ENCODE results near the gene LRRC17.
"Not testable (repeated sequence)": the region's sequence is repeated elsewhere in the genome, so short reads cannot be mapped to it uniquely, and the experiment has no call there.

LRRC17 gene

DNA sequence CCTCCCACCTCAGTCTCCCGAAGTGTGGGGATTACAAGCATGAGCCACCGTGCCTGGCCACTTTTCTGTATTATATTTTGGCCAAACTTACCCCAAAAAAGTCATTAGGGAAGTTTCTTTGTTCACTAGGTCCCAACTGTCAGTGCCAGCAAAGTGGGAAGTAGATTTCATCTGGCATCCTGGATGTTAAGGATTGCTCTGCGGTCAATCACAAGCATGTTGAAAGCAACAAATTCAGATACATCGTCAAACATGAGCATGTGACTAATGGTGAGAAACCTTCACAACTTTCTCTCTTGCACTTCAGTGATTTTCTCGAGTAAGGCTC is 14.3 kb upstream of the LRRC17 start:
- no peaks in the 10 kb centered on the region for H3K4me1 ChIP-seq (ENCODE audit: insufficient read depth, low read length)
- no peak overlapping the region for H3K9ac ChIP-seq (ENCODE audit: low read depth, low read length)
- H3K27me3 ChIP-seq (ENCODE audit: insufficient read depth, low read length): no peaks in the 10 kb centered on the region
- 92% methylated on average over 4 of the region's 5 CpGs for whole genome bisulfite sequencing
- H3K36me3 ChIP-seq (ENCODE audit: insufficient read depth, low read length): no peaks in the 10 kb centered on the region
- H3K9me3 ChIP-seq (ENCODE audit: insufficient read depth, low read depth, low read length): no peaks in the 10 kb centered on the region
- no peak overlapping the region for H3K27ac ChIP-seq (ENCODE audit: low read depth, low read length)
- H3K4me3 ChIP-seq (ENCODE audit: low read length): no peak overlapping the region

GRCh38 chr7:102902052-102902451 is 10.7 kb upstream of the LRRC17 start:
- H3K4me3 ChIP-seq (ENCODE audit: low read length); H3K4me1 ChIP-seq (ENCODE audit: insufficient read depth, low read length); H3K36me3 ChIP-seq (ENCODE audit: insufficient read depth, low read length); H3K9ac ChIP-seq (ENCODE audit: low read depth, low read length); H3K27me3 ChIP-seq (ENCODE audit: insufficient read depth, low read length); H3K27ac ChIP-seq (ENCODE audit: low read depth, low read length); H3K9me3 ChIP-seq (ENCODE audit: insufficient read depth, low read depth, low read length): not testable (repeated sequence)
- WGBS: 99% methylated on average over 2 of the region's 2 CpGs

GRCh38 chr7:102903576-102903975 is 9.2 kb upstream of the LRRC17 start:
- not testable (repeated sequence) for H3K27ac ChIP-seq (ENCODE audit: low read depth, low read length); H3K36me3 ChIP-seq (ENCODE audit: insufficient read depth, low read length); H3K4me3 ChIP-seq (ENCODE audit: low read length); H3K27me3 ChIP-seq (ENCODE audit: insufficient read depth, low read length); H3K9ac ChIP-seq (ENCODE audit: low read depth, low read length); H3K4me1 ChIP-seq (ENCODE audit: insufficient read depth, low read length); H3K9me3 ChIP-seq (ENCODE audit: insufficient read depth, low read depth, low read length)
- WGBS: no CpG with 5 or more reads among the region's 1 CpG

- Histone ChIP-seq H3K9me3 (ENCODE audit: insufficient read depth, low read depth, low read length) (no peaks in the 10 kb centered on the region), H3K4me3 (ENCODE audit: low read length) (no peak overlapping the region), H3K36me3 (ENCODE audit: insufficient read depth, low read length) (no peaks in the 10 kb centered on the region), H3K27me3 (ENCODE audit: insufficient read depth, low read length) (no peaks in the 10 kb centered on the region), H3K27ac (ENCODE audit: low read depth, low read length) (no peak overlapping the region), H3K4me1 (ENCODE audit: insufficient read depth, low read length) (peaks cover 10% of the 10 kb centered on the region), H3K9ac (ENCODE audit: low read depth, low read length) (no peak overlapping the region)
Measured at GRCh38 chr7:102908676-102909075, 4.1 kb upstream of the LRRC17 start.

DNA sequence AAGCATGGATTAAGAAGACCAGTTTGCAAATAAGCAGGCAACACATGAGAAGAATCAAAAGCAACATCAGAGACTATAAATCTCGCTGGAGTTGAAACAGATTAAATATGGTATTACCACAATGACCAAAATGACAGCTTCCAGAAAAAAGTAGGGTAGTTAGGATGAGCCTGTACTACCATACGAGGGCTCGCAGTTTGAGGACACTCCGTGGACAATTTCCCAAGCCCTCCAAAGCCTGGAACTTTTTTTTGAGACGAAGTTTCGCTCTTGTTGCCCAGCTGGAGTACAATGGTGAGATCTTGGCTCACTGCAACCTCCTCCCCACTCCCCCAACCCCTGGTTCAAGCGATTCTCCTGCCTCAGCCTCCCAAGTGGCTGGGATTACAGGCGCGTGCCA is 1.0 kb downstream of the LRRC17 start:
- no peak overlapping the region for H3K9ac ChIP-seq (ENCODE audit: low read depth, low read length)
- H3K4me3 ChIP-seq (ENCODE audit: low read length): no peak overlapping the region; the same call in 1 of the 2 replicates
- WGBS: 94% methylated on average over 9 of the region's 9 CpGs

DNA sequence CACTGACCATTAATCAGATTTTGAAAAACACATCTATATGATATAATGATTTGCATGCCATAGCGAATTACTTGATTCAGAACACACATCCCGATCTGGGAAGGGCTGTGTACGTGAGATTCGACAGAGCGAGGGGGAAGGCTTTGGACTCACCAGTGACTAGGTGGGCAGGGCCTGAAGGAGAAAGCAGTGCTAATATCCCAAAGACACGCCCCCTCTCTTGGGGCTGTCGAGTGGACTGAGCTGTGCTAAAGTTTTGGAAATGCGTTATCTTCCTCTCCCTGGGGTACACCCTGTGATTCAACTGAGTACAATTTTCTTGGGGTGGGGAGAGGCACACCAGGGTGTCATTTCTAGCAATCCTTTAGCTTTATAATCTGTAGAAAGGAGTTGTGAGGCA is 1.8 kb downstream of the LRRC17 start:
- no peaks in the 10 kb centered on the region for H3K9me3 ChIP-seq (ENCODE audit: insufficient read depth, low read depth, low read length)
- H3K4me1 ChIP-seq (ENCODE audit: insufficient read depth, low read length): peaks cover 34% of the 10 kb centered on the region
- H3K27ac ChIP-seq (ENCODE audit: low read depth, low read length): no peak overlapping the region
- 74% methylated on average over 8 of the region's 8 CpGs for WGBS
- H3K4me3 ChIP-seq (ENCODE audit: low read length): no peak overlapping the region
- no peak overlapping the region for H3K9ac ChIP-seq (ENCODE audit: low read depth, low read length)
- H3K36me3 ChIP-seq (ENCODE audit: insufficient read depth, low read length): no peaks in the 10 kb centered on the region
- H3K27me3 ChIP-seq (ENCODE audit: insufficient read depth, low read length): no peaks in the 10 kb centered on the region

More for the DNA sequence above, 1.0 kb downstream of the LRRC17 start:
- H3K4me1 ChIP-seq (ENCODE audit: insufficient read depth, low read length): peaks cover 34% of the 10 kb centered on the region
- no peaks in the 10 kb centered on the region for H3K9me3 ChIP-seq (ENCODE audit: insufficient read depth, low read depth, low read length)
- H3K36me3 ChIP-seq (ENCODE audit: insufficient read depth, low read length): no peaks in the 10 kb centered on the region
- no peaks in the 10 kb centered on the region for H3K27me3 ChIP-seq (ENCODE audit: insufficient read depth, low read length)
- H3K27ac ChIP-seq (ENCODE audit: low read depth, low read length): no peak overlapping the region

DNA sequence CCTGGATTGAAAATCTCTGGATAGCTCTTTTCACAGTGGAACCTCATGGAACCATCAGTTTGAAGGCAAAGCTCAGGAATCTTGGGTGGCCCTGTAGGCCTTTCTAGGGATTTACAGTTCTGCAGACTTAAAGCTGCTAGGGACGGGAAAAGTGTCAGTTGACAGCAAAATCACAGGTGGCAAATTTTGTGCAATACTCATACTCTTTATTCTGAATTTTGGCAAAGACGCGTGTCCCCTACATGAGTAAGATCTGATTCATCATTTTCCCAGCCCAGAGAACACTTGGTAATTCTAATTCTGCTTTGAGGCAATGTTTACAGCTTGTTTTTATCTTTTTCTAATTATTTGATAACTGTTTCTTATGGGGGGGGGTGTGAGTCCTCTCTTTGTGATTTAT is 3.6 kb downstream of the LRRC17 start:
- no peaks in the 10 kb centered on the region for H3K27me3 ChIP-seq (ENCODE audit: insufficient read depth, low read length)
- H3K4me1 ChIP-seq (ENCODE audit: insufficient read depth, low read length): peaks cover 34% of the 10 kb centered on the region
- no peaks in the 10 kb centered on the region for H3K36me3 ChIP-seq (ENCODE audit: insufficient read depth, low read length)
- H3K9me3 ChIP-seq (ENCODE audit: insufficient read depth, low read depth, low read length): no peaks in the 10 kb centered on the region
- H3K9ac ChIP-seq (ENCODE audit: low read depth, low read length): no peak overlapping the region
- 92% methylated on average over 3 of the region's 3 CpGs for WGBS
- H3K27ac ChIP-seq (ENCODE audit: low read depth, low read length): no peak overlapping the region
- H3K4me3 ChIP-seq (ENCODE audit: low read length): no peak overlapping the region

- Histone ChIP-seq H3K27me3 (ENCODE audit: insufficient read depth, low read length) (no peaks in the 10 kb centered on the region), H3K4me3 (ENCODE audit: low read length) (no peak overlapping the region), H3K9me3 (ENCODE audit: insufficient read depth, low read depth, low read length) (no peaks in the 10 kb centered on the region), H3K4me1 (ENCODE audit: insufficient read depth, low read length) (peaks cover 34% of the 10 kb centered on the region), H3K9ac (ENCODE audit: low read depth, low read length) (no peak overlapping the region), H3K36me3 (ENCODE audit: insufficient read depth, low read length) (no peaks in the 10 kb centered on the region), H3K27ac (ENCODE audit: low read depth, low read length) (no peak overlapping the region)
Measured at GRCh38 chr7:102916881-102917280, 4.1 kb downstream of the LRRC17 start.

DNA sequence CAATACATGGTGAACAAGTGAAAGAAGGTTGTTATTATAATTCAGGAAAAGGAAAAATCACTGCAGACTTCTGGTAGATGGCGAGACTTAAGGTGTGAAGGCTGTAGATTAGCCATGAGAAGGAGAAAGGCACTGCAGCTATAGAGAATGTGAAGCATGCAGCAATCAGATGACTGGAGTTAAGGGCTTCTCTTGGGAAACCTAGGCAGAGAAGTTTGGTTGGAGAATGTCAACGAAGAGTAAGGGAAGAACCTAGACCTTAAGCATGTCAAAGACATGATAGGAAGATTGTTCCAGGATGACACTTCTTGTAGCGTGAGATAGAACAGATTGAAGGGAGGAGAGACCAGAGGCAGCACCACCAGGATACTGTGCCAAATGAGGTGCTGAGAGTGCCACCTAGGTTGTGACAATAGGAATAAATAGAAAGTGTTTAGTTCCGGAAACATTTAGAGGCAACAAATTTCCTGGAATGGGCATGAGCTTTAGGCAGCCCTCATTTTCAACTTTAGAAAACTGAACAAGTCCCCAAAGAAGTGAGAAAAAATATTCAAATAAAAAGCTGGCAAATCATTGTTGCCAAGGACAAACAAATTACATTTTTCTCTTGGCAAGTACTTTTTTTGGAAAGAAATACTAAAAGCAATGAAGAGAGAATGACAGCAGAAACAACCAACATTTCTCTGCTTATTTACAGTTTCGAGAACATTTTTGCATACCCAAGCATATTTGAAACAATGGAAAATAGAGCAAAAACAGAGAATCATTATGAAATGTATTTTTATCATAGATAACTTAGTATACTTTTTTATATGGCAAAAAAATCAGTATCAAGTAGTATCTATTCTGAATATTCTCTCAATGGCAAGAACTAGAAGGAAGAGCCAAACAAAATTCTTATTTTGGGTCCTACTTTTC is 4.9 kb downstream of the LRRC17 start:
- no peaks in the 10 kb centered on the region for H3K9me3 ChIP-seq (ENCODE audit: insufficient read depth, low read depth, low read length)
- WGBS: 83% methylated on average over 4 of the region's 5 CpGs
- no peaks in the 10 kb centered on the region for H3K27me3 ChIP-seq (ENCODE audit: insufficient read depth, low read length)
- no peak overlapping the region for H3K27ac ChIP-seq (ENCODE audit: low read depth, low read length)
- no peaks in the 10 kb centered on the region for H3K36me3 ChIP-seq (ENCODE audit: insufficient read depth, low read length)
- H3K9ac ChIP-seq (ENCODE audit: low read depth, low read length): no peak overlapping the region
- H3K4me1 ChIP-seq (ENCODE audit: insufficient read depth, low read length): peaks cover 33% of the 10 kb centered on the region
- no peak overlapping the region for H3K4me3 ChIP-seq (ENCODE audit: low read length)

GRCh38 chr7:102918845-102919244 is 6.0 kb downstream of the LRRC17 start:
- H3K9me3 ChIP-seq (ENCODE audit: insufficient read depth, low read depth, low read length): no peaks in the 10 kb centered on the region
- H3K9ac ChIP-seq (ENCODE audit: low read depth, low read length): no peak overlapping the region
- H3K36me3 ChIP-seq (ENCODE audit: insufficient read depth, low read length): no peaks in the 10 kb centered on the region
- H3K4me1 ChIP-seq (ENCODE audit: insufficient read depth, low read length): peaks cover 22% of the 10 kb centered on the region
- WGBS: 78% methylated on average over 1 of the region's 1 CpG
- no peak overlapping the region for H3K27ac ChIP-seq (ENCODE audit: low read depth, low read length)
- no peak overlapping the region for H3K4me3 ChIP-seq (ENCODE audit: low read length)
- H3K27me3 ChIP-seq (ENCODE audit: insufficient read depth, low read length): no peaks in the 10 kb centered on the region

DNA sequence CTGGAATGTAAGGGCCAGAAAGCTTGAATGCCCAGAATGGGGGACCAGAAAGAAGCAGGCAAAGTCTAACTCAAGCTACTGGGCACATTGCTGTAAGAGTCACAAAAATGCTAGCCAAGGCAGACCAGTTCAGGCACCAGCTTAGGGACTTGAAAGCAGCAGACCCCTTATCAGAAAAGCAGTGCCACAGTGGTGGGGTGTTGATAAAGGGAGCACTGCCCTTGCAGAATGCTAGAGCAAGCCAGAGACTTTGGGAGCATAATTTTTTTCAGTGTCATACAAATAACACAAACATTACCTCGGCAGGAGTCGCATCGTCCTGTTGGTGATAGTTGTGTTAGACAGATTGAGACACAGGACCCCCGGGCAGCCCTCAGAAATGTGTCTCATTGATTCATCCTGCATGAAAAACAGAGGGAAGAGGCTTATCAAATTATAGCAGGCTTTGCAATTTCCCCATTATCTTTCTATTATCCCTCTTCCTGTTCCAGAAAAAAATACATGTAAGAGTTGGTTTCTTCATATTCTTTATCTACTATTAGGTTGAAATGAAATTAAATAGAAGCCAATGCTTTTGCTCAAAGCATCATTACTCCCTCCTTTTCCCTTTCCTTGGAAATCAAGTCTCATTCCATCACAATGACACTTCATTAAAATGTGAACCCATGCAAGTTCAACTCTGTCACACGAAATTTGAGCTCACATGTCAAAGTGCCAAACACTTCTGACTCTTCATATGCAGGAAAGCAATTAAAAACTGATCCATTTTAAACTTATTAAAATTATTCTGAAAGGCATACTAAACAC is 13.4 kb downstream of the LRRC17 start:
- Histone ChIP-seq H3K27me3 (ENCODE audit: insufficient read depth, low read length) (no peaks in the 10 kb centered on the region), H3K4me3 (ENCODE audit: low read length) (no peak overlapping the region), H3K9ac (ENCODE audit: low read depth, low read length) (no peak overlapping the region), H3K27ac (ENCODE audit: low read depth, low read length) (no peak overlapping the region), H3K9me3 (ENCODE audit: insufficient read depth, low read depth, low read length) (no peaks in the 10 kb centered on the region), H3K4me1 (ENCODE audit: insufficient read depth, low read length) (peaks cover 22% of the 10 kb centered on the region), H3K36me3 (ENCODE audit: insufficient read depth, low read length) (peaks cover 3% of the 10 kb centered on the region; the same call in 1 of the 2 replicates)
- 73% methylated on average over 5 of the region's 5 CpGs for WGBS

Measured in HUES64 (cell line).